Vagina (tissue), 2 donors: ENCODE results near the gene APBA3. TPM values are rescaled to one million over a fixed set of nuclear protein-coding genes. Genes with fewer than 3 reads are reported as not detected.

Experiments used
- DNase-seq, 2 donors: peaks; one replicate each; pipeline ENCODE4 v3.0.0-alpha.2; 2017; ENCODE audit errors: extremely low spot score in 2 of 2
- H3K27ac ChIP-seq: fragments of 200-600 bp; sonication (generic); one replicate; pipeline ENCODE4 v1.5.1; 2019
- H3K27me3 ChIP-seq: fragments of 200-600 bp; sonication (generic); one replicate; pipeline ENCODE4 v1.5.1; 2019
- H3K36me3 ChIP-seq, 2 donors: fragments of 200-600 bp; sonication (generic); one replicate each; pipeline ENCODE4 v1.5.1; 2017 to 2019
- H3K4me1 ChIP-seq: fragments of 200-600 bp; sonication (generic); one replicate; pipeline ENCODE4 v1.5.1; 2019
- H3K4me3 ChIP-seq, 2 donors: fragments of 200-600 bp; sonication (generic); 1 replicate in 1 of 2; 2 replicates in 1 of 2; pipeline ENCODE4 v1.5.1; 2016 to 2019
- H3K9me3 ChIP-seq: fragments of 200-600 bp; sonication (generic); one replicate; pipeline ENCODE4 v1.5.1; 2019
- CTCF ChIP-seq, 3 experiments: fragments of 450-650 bp in 2 of 3; fragments of 200-600 bp in 1 of 3; sonication (generic) in 1 of 3; IDR thresholded peaks; one replicate each; pipeline ENCODE4 v1.5.1; 2017 to 2019; ENCODE audit warnings: antibody characterized with exemption in 3 of 3, mild to moderate bottlenecking in 2 of 3, moderate library complexity in 2 of 3
- POLR2A ChIP-seq, 2 donors: fragments of 450-650 bp; IDR thresholded peaks; one replicate each; pipeline ENCODE4 v1.6.1; 2017; ENCODE audit warnings: antibody characterized with exemption in 2 of 2, mild to moderate bottlenecking in 2 of 2, moderate library complexity in 2 of 2
- POLR2AphosphoS5 ChIP-seq, 2 donors: sonication (generic); formaldehyde crosslinking; IDR thresholded peaks; one replicate each; pipeline ENCODE4 v1.9.0; 2017; ENCODE audit warnings: antibody characterized with exemption in 2 of 2, mild to moderate bottlenecking in 2 of 2, low read depth in 1 of 2; ENCODE audit not compliant: insufficient read depth in 1 of 2
- intact Hi-C: fragments of 100-400 bp; cut with DNase I; formaldehyde crosslinking; loops from one replicate; pipeline ENCODE4 v1.15.1; 2023
- total RNA-seq: library from RNA; depleted of rRNA; stranded (reverse); fragments of >200 nt; gene quantifications from one replicate; pipeline ENCODE4 v1.2.3, GENCODE V29; 2016

The APBA3 gene
- total RNA-seq, 1 donor from 2014 or later, result 46.2 TPM

GRCh38 chr19:3721887-3722442, 39.5 kb downstream of the APBA3 start:
- Histone ChIP-seq H3K36me3 (no peaks in the 10 kb centered on the region), H3K27ac (no peak overlapping the region), H3K9me3 (no peaks in the 10 kb centered on the region), H3K27me3 (peaks cover 6% of the 10 kb centered on the region), H3K4me1 (peaks cover 12% of the 10 kb centered on the region), H3K4me3 (peak overlapping the region; percentile 22 to 26)
- intact Hi-C loops, result no loop called here
- DNase-seq, result no peak
- no peak for TF ChIP-seq CTCF (IDR thresholded peaks at IDR 0.05)
- no peak for TF ChIP-seq POLR2A (IDR thresholded peaks at IDR 0.05)
- TF ChIP-seq POLR2AphosphoS5 (IDR thresholded peaks at IDR 0.05; ENCODE audit: insufficient read depth in 1 of 2, low read depth in 1 of 2), result no peak

GRCh38 chr19:3721131-3721886, 40.2 kb downstream of the APBA3 start:
- H3K4me1 ChIP-seq, result peaks cover 12% of the 10 kb centered on the region
- peak overlapping the region; percentile 22 to 26 for H3K4me3 ChIP-seq
- no peak overlapping the region for H3K27ac ChIP-seq
- intact Hi-C loops, result no loop called here
- DNase-seq, result no peak
- peaks cover 6% of the 10 kb centered on the region for H3K27me3 ChIP-seq
- no peaks in the 10 kb centered on the region for H3K36me3 ChIP-seq
- peak; percentile 47 to 68 for TF ChIP-seq POLR2AphosphoS5 (IDR thresholded peaks at IDR 0.05; ENCODE audit: insufficient read depth in 1 of 2, low read depth in 1 of 2)
- peak in 1 of 3 experiments; percentile 21 for TF ChIP-seq CTCF (IDR thresholded peaks at IDR 0.05)
- peak in 1 of 2 donors; percentile 50 for TF ChIP-seq POLR2A (IDR thresholded peaks at IDR 0.05)
- H3K9me3 ChIP-seq, result no peaks in the 10 kb centered on the region

GRCh38 chr19:3720349-3720917, 41.1 kb downstream of the APBA3 start:
- Histone ChIP-seq H3K9me3 (no peaks in the 10 kb centered on the region), H3K27ac (no peak overlapping the region), H3K4me3 (no peak overlapping the region), H3K36me3 (no peaks in the 10 kb centered on the region), H3K4me1 (peaks cover 12% of the 10 kb centered on the region), H3K27me3 (peaks cover 6% of the 10 kb centered on the region)
- TF ChIP-seq POLR2AphosphoS5 (IDR thresholded peaks at IDR 0.05; ENCODE audit: insufficient read depth in 1 of 2, low read depth in 1 of 2) (no peak), CTCF (IDR thresholded peaks at IDR 0.05) (no peak), POLR2A (IDR thresholded peaks at IDR 0.05) (no peak)
- no peak for DNase-seq
- intact Hi-C loops, result no loop called here

GRCh38 chr19:3719868-3720267, 41.6 kb downstream of the APBA3 start:
- DNase-seq, result no peak
- Histone ChIP-seq H3K9me3 (no peaks in the 10 kb centered on the region), H3K4me1 (peaks cover 12% of the 10 kb centered on the region), H3K27me3 (peaks cover 6% of the 10 kb centered on the region), H3K4me3 (no peak overlapping the region), H3K36me3 (no peaks in the 10 kb centered on the region), H3K27ac (no peak overlapping the region)
- TF ChIP-seq CTCF (IDR thresholded peaks at IDR 0.05), result no peak
- TF ChIP-seq POLR2A (IDR thresholded peaks at IDR 0.05), result no peak
- TF ChIP-seq POLR2AphosphoS5 (IDR thresholded peaks at IDR 0.05; ENCODE audit: insufficient read depth in 1 of 2, low read depth in 1 of 2), result no peak
- intact Hi-C loops, result no loop called here
